ENCODE measurements around the gene C18orf63. TPM values are rescaled to one million over a fixed set of nuclear protein-coding genes. Genes with fewer than 3 reads are reported as not detected.

C18orf63 gene
- total and polyA plus RNA-seq, 8 donors = 0.16 to 0.26 TPM; not detected in 6

- intact Hi-C loops (cut with DNase I) = no loop called here
- Histone ChIP-seq H3K4me3 (no peak overlapping the region), H3K27ac (peak overlapping the region; percentile 78 to 80), H3K4me1 (peaks cover 27 to 91% of the 10 kb centered on the region in 2 donors), H3K27me3 (peaks cover 0 to 6% of the 10 kb centered on the region in 2 donors), H3K9me3 (no peaks in the 10 kb centered on the region), H3K36me3 (no peaks in the 10 kb centered on the region)
- no peak for ATAC-seq
- TF ChIP-seq, protein P1, sequence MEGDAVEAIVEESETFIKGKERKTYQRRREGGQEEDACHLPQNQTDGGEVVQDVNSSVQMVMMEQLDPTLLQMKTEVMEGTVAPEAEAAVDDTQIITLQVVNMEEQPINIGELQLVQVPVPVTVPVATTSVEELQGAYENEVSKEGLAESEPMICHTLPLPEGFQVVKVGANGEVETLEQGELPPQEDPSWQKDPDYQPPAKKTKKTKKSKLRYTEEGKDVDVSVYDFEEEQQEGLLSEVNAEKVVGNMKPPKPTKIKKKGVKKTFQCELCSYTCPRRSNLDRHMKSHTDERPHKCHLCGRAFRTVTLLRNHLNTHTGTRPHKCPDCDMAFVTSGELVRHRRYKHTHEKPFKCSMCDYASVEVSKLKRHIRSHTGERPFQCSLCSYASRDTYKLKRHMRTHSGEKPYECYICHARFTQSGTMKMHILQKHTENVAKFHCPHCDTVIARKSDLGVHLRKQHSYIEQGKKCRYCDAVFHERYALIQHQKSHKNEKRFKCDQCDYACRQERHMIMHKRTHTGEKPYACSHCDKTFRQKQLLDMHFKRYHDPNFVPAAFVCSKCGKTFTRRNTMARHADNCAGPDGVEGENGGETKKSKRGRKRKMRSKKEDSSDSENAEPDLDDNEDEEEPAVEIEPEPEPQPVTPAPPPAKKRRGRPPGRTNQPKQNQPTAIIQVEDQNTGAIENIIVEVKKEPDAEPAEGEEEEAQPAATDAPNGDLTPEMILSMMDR (IDR thresholded peaks at IDR 0.05) = no peak
- DNase-seq = no peak
These were observed 29.4 kb upstream of the C18orf63 start for GRCh38 chr18:74286106-74286855.

DNA sequence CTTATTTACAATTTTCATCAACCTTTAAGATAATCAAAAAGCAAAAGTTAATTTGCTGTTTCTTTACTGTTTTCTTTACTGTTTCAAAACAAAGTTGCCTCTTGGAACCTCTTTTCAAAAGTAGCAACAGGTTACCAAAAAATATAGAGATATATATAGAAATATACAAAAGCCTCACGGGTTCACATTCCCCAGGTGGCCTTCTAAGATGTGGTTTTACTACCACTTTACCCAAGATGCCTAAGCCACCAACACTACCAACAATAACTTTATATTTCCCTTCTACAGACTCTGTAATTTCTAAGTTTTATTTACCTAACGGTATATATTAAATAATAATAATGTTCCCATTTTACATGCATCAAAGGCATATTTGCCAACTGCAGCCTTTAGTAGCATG lies 28.8 kb upstream of the C18orf63 start:
- H3K36me3 ChIP-seq = no peaks in the 10 kb centered on the region
- TF ChIP-seq, protein P1 (IDR thresholded peaks at IDR 0.05) = no peak
- intact Hi-C loops (cut with DNase I) = no loop called here
- peak overlapping the region; percentile 78 to 80 for H3K27ac ChIP-seq
- no peak overlapping the region for H3K4me3 ChIP-seq
- H3K9me3 ChIP-seq = no peaks in the 10 kb centered on the region
- peaks cover 27 to 89% of the 10 kb centered on the region in 2 donors for H3K4me1 ChIP-seq
- ATAC-seq (no peak), DNase-seq (no peak)
- H3K27me3 ChIP-seq = peaks cover 0 to 7% of the 10 kb centered on the region in 2 donors

GRCh38 chr18:74288041-74288440 lies 27.6 kb upstream of the C18orf63 start:
- DNase-seq = no peak
- intact Hi-C loops (cut with DNase I) = no loop called here
- ATAC-seq = no peak
- Histone ChIP-seq H3K27me3 (peaks cover 0 to 7% of the 10 kb centered on the region in 2 donors), H3K27ac (peak overlapping the region; percentile 78 to 80), H3K36me3 (no peaks in the 10 kb centered on the region), H3K4me1 (peaks cover 16 to 84% of the 10 kb centered on the region in 2 donors), H3K4me3 (peak overlapping the region; percentile 82 to 89), H3K9me3 (no peaks in the 10 kb centered on the region)
- TF ChIP-seq, protein P1 (IDR thresholded peaks at IDR 0.05) = no peak

GRCh38 chr18:74288730-74289129 lies 26.9 kb upstream of the C18orf63 start:
- intact Hi-C loops (cut with DNase I) = no loop called here
- no peak for DNase-seq

GRCh38 chr18:74289137-74289536 lies 26.5 kb upstream of the C18orf63 start:
- Histone ChIP-seq H3K36me3 (no peaks in the 10 kb centered on the region), H3K27ac (peak overlapping the region; percentile 78 to 80), H3K9me3 (no peaks in the 10 kb centered on the region), H3K4me1 (peaks cover 6 to 76% of the 10 kb centered on the region in 2 donors), H3K27me3 (peaks cover 0 to 7% of the 10 kb centered on the region in 2 donors), H3K4me3 (peak overlapping the region; percentile 82 to 89)
- intact Hi-C loops (cut with DNase I) = no loop called here
- TF ChIP-seq, protein P1 (IDR thresholded peaks at IDR 0.05) = no peak
- DNase-seq (no peak), ATAC-seq (no peak)

More at GRCh38 chr18:74288730-74289129, 26.9 kb upstream of the C18orf63 start:
- H3K27me3 ChIP-seq = peaks cover 0 to 7% of the 10 kb centered on the region in 2 donors
- H3K36me3 ChIP-seq = no peaks in the 10 kb centered on the region
- no peak for ATAC-seq
- peak overlapping the region; percentile 78 to 80 for H3K27ac ChIP-seq
- TF ChIP-seq, protein P1 (IDR thresholded peaks at IDR 0.05) = no peak
- H3K4me1 ChIP-seq = peaks cover 9 to 77% of the 10 kb centered on the region in 2 donors
- H3K9me3 ChIP-seq = no peaks in the 10 kb centered on the region
- H3K4me3 ChIP-seq = peak overlapping the region; percentile 82 to 89

Data from left lung (tissue), 10 donors.